Measurements from ENCODE around the gene ADM5. TPM values are rescaled to one million over a fixed set of nuclear protein-coding genes. Genes with fewer than 3 reads are reported as not detected.
"Not testable (repeated sequence)": the region's sequence is repeated elsewhere in the genome, so short reads cannot be mapped to it uniquely, and the experiment has no call there.

The ADM5 gene
- total RNA-seq, 1 experiment from 2014 or later = 13.5 TPM

- WGBS (ENCODE audit: extremely low coverage, insufficient read length, low lambda C conversion rate) = 100% methylated on average over 1 of the region's 6 CpGs
- H2BK20ac ChIP-seq (ENCODE audit: low read depth, low read length, poor library complexity, severe bottlenecking) = no peak overlapping the region
- H4K5ac ChIP-seq (ENCODE audit: insufficient read length, low read depth, low read length) = no peak overlapping the region
- no peak for DNase-seq
- H3K79me2 ChIP-seq (ENCODE audit: insufficient read depth, low read length) = no peaks in the 10 kb centered on the region
- no peak overlapping the region for H3K56ac ChIP-seq (ENCODE audit: insufficient read length, low read depth, low read length)
- no peak overlapping the region for H2BK120ac ChIP-seq (ENCODE audit: low read depth, low read length, poor library complexity, severe bottlenecking)
- no peak overlapping the region for H2BK5ac ChIP-seq (ENCODE audit: insufficient read length, low read length)
- H3K27ac ChIP-seq (ENCODE audit: insufficient read length, low read depth, low read length) = no peak overlapping the region
- Mint-ChIP-seq H3K27me3 (ENCODE audit: low read depth) (peaks cover 2% of the 10 kb centered on the region; the same call in 1 of the 2 replicates), H3K27ac (0 out of 7 replicates have a peak overlapping the region, but pooled peaks of 1 of the 3 experiments have one; percentile 10), H3K9me3 (peaks cover 3% of the 10 kb centered on the region in 2 experiments; a peak in 2 of 5 replicates), H3K4me1 (peaks cover 6 to 9% of the 10 kb centered on the region in 2 experiments), H3K4me3 (peak overlapping the region in 1 of 2 experiments; percentile 40; a peak in 1 of 5 replicates), H3K36me3 (ENCODE audit: insufficient read depth in 1 of 3, low read depth in 3 of 3) (peaks cover 2 to 7% (median 3%) of the 10 kb centered on the region in 3 experiments; a peak in 6 of 7 replicates)
- no peak overlapping the region for H3K4ac ChIP-seq (ENCODE audit: low read depth, low read length)
- TF ChIP-seq, protein P1, sequence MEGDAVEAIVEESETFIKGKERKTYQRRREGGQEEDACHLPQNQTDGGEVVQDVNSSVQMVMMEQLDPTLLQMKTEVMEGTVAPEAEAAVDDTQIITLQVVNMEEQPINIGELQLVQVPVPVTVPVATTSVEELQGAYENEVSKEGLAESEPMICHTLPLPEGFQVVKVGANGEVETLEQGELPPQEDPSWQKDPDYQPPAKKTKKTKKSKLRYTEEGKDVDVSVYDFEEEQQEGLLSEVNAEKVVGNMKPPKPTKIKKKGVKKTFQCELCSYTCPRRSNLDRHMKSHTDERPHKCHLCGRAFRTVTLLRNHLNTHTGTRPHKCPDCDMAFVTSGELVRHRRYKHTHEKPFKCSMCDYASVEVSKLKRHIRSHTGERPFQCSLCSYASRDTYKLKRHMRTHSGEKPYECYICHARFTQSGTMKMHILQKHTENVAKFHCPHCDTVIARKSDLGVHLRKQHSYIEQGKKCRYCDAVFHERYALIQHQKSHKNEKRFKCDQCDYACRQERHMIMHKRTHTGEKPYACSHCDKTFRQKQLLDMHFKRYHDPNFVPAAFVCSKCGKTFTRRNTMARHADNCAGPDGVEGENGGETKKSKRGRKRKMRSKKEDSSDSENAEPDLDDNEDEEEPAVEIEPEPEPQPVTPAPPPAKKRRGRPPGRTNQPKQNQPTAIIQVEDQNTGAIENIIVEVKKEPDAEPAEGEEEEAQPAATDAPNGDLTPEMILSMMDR (conservative IDR thresholded peaks at IDR 0.05) = no peak
- no peaks in the 10 kb centered on the region for H3K4me1 ChIP-seq (ENCODE audit: insufficient read depth, low read length)
- H3K23ac ChIP-seq (ENCODE audit: insufficient read length, low read depth, low read length) = no peak overlapping the region
- H4K8ac ChIP-seq (replicated peaks; ENCODE audit: insufficient read length, low read depth, low read length) = no peak overlapping the region
- H3K27me3 ChIP-seq (ENCODE audit: insufficient read depth, low read length) = no peaks in the 10 kb centered on the region
- no peak overlapping the region for H2AK5ac ChIP-seq (ENCODE audit: insufficient read length, low read length)
- H3K9me3 ChIP-seq (ENCODE audit: control insufficient read depth, low read depth, low read length) = no peaks in the 10 kb centered on the region
- H3K79me1 ChIP-seq (ENCODE audit: insufficient read depth, low read depth, low read length, poor library complexity, severe bottlenecking) = no peaks in the 10 kb centered on the region
- H3K14ac ChIP-seq (ENCODE audit: insufficient read depth, low read length) = no peak overlapping the region
- H4K91ac ChIP-seq (ENCODE audit: insufficient read length, low read depth, low read length) = no peak overlapping the region
- H4K20me1 ChIP-seq (ENCODE audit: control insufficient read depth, insufficient read depth, insufficient read length) = no peaks in the 10 kb centered on the region
- H3K9ac ChIP-seq (ENCODE audit: extremely low read depth, insufficient read length, low read length) = no peak overlapping the region
- H2BK15ac ChIP-seq (ENCODE audit: low read depth, low read length) = no peak overlapping the region
- H3K23me2 ChIP-seq (ENCODE audit: insufficient read length, low read depth, low read length, poor library complexity, severe bottlenecking) = no peaks in the 10 kb centered on the region
- no peak overlapping the region for H3K4me2 ChIP-seq (ENCODE audit: insufficient read depth, insufficient read length, low read length)
- no peak overlapping the region for H3K18ac ChIP-seq (ENCODE audit: insufficient read length, low read depth, low read length)
- H2AFZ ChIP-seq (ENCODE audit: low read length) = no peak overlapping the region
- no peak overlapping the region for H2BK12ac ChIP-seq (ENCODE audit: insufficient read length, low read depth, low read length)
- H3T11ph ChIP-seq (ENCODE audit: low read length) = no peak overlapping the region
Observed at GRCh38 chr19:49718991-49719390, 29.6 kb downstream of the ADM5 start.

GRCh38 chr19:49719420-49719819, 30.0 kb downstream of the ADM5 start:
- H3K23me2 ChIP-seq (ENCODE audit: insufficient read length, low read depth, low read length, poor library complexity, severe bottlenecking); H3K36me3 Mint-ChIP-seq (ENCODE audit: insufficient read depth in 1 of 3, low read depth in 3 of 3); H3K56ac ChIP-seq (ENCODE audit: insufficient read length, low read depth, low read length); H4K91ac ChIP-seq (ENCODE audit: insufficient read length, low read depth, low read length); H3K18ac ChIP-seq (ENCODE audit: insufficient read length, low read depth, low read length); H2AFZ ChIP-seq (ENCODE audit: low read length); H3K79me1 ChIP-seq (ENCODE audit: insufficient read depth, low read depth, low read length, poor library complexity, severe bottlenecking); H4K8ac ChIP-seq (replicated peaks; ENCODE audit: insufficient read length, low read depth, low read length); H2BK5ac ChIP-seq (ENCODE audit: insufficient read length, low read length); H3K9me3 Mint-ChIP-seq; DNase-seq; H4K5ac ChIP-seq (ENCODE audit: insufficient read length, low read depth, low read length); H3K4me1 ChIP-seq (ENCODE audit: insufficient read depth, low read length); H3K79me2 ChIP-seq (ENCODE audit: insufficient read depth, low read length); H2BK120ac ChIP-seq (ENCODE audit: low read depth, low read length, poor library complexity, severe bottlenecking); H3K4me2 ChIP-seq (ENCODE audit: insufficient read depth, insufficient read length, low read length); H2BK15ac ChIP-seq (ENCODE audit: low read depth, low read length); H3K9me3 ChIP-seq (ENCODE audit: control insufficient read depth, low read depth, low read length); H4K20me1 ChIP-seq (ENCODE audit: control insufficient read depth, insufficient read depth, insufficient read length); H3K9ac ChIP-seq (ENCODE audit: extremely low read depth, insufficient read length, low read length); H3K4me1 Mint-ChIP-seq; H3K4ac ChIP-seq (ENCODE audit: low read depth, low read length); H2BK20ac ChIP-seq (ENCODE audit: low read depth, low read length, poor library complexity, severe bottlenecking); H3K27me3 Mint-ChIP-seq (ENCODE audit: low read depth); H3T11ph ChIP-seq (ENCODE audit: low read length); H2AK5ac ChIP-seq (ENCODE audit: insufficient read length, low read length); H3K4me3 Mint-ChIP-seq; H3K27me3 ChIP-seq (ENCODE audit: insufficient read depth, low read length); H3K23ac ChIP-seq (ENCODE audit: insufficient read length, low read depth, low read length); H3K27ac ChIP-seq (ENCODE audit: insufficient read length, low read depth, low read length); H3K14ac ChIP-seq (ENCODE audit: insufficient read depth, low read length); H2BK12ac ChIP-seq (ENCODE audit: insufficient read length, low read depth, low read length): not testable (repeated sequence)
- WGBS (ENCODE audit: extremely low coverage, insufficient read length, low lambda C conversion rate) = no CpG with 5 or more reads among the region's 22 CpGs
- H3K27ac Mint-ChIP-seq = peak overlapping the region in 2 of 3 experiments; percentile 10 to 40; a peak in 2 of 7 replicates

All from H9 (cell line).